ENCODE data around the gene GBGT1.

GRCh38 chr9:133113163-133113948 is 50.4 kb downstream of the GBGT1 start:
- TF ChIP-seq CTCF (IDR thresholded peaks at IDR 0.05; ENCODE audit: extremely low read depth in 1 of 2, insufficient read depth in 1 of 2, low read depth in 1 of 2, low read length in 2 of 2): no peak
- no peak for TF ChIP-seq POLR2AphosphoS5 (IDR thresholded peaks at IDR 0.05; ENCODE audit: insufficient read depth, low read depth, low read length)
- no peak for TF ChIP-seq POLR2A (IDR thresholded peaks at IDR 0.05; ENCODE audit: low read depth, low read length)
- TF ChIP-seq EZH2 (IDR thresholded peaks at IDR 0.05; ENCODE audit: borderline replicate concordance, low read depth, low read length, severe bottlenecking): no peak
- no peak for TF ChIP-seq JUN (IDR thresholded peaks at IDR 0.05; ENCODE audit: borderline replicate concordance, insufficient read depth, insufficient read length, low read depth)
- TF ChIP-seq MYC (IDR thresholded peaks at IDR 0.05; ENCODE audit: low read depth, low read length): no peak

Measured in endothelial cell of umbilical vein (primary cell).